GM19438 (cell line): ENCODE measurements around the gene VWA8.
"Not testable (repeated sequence)": the region's sequence is repeated elsewhere in the genome, so short reads cannot be mapped to it uniquely, and the experiment has no call there.

Experiments used
- ATAC-seq: cut with Tn5 transposase; IDR thresholded peaks from one replicate; pipeline ENCODE4 v1.9.1; 2021; ENCODE audit warnings: low read depth; ENCODE audit not compliant: unreplicated experiment

Gene VWA8

GRCh38 chr13:41599619-41600018 lies 361.3 kb downstream of the VWA8 start:
- ATAC-seq, result no peak

- no peak for ATAC-seq
Observed at GRCh38 chr13:41597348-41598041, 363.4 kb downstream of the VWA8 start.

- no peak for ATAC-seq
Observed at GRCh38 chr13:41596190-41596589, 364.7 kb downstream of the VWA8 start.

- no peak for ATAC-seq
Observed at GRCh38 chr13:41595298-41595697, 365.6 kb downstream of the VWA8 start.

GRCh38 chr13:41590643-41591042 lies 370.3 kb downstream of the VWA8 start:
- ATAC-seq, result no peak

GRCh38 chr13:41590122-41590521 lies 370.8 kb downstream of the VWA8 start:
- no peak for ATAC-seq

GRCh38 chr13:41589434-41589833 lies 371.5 kb downstream of the VWA8 start:
- no peak for ATAC-seq

- no peak for ATAC-seq
Observed at GRCh38 chr13:41588899-41589298, 372.0 kb downstream of the VWA8 start.

- ATAC-seq, result no peak
Observed at GRCh38 chr13:41588448-41588847, 372.5 kb downstream of the VWA8 start.

GRCh38 chr13:41587490-41587889 lies 373.4 kb downstream of the VWA8 start:
- no peak for ATAC-seq

- ATAC-seq, result no peak
Observed at GRCh38 chr13:41586216-41586615, 374.7 kb downstream of the VWA8 start.

GRCh38 chr13:41582027-41582463 lies 378.9 kb downstream of the VWA8 start:
- no peak for ATAC-seq

GRCh38 chr13:41580345-41580744 lies 380.6 kb downstream of the VWA8 start:
- no peak for ATAC-seq

- no peak for ATAC-seq
Observed at GRCh38 chr13:41579881-41580280, 381.0 kb downstream of the VWA8 start.

GRCh38 chr13:41579168-41579567 lies 381.7 kb downstream of the VWA8 start:
- no peak for ATAC-seq

- ATAC-seq, result no peak
Observed at GRCh38 chr13:41578371-41578770, 382.5 kb downstream of the VWA8 start.

- ATAC-seq, result no peak
Observed at GRCh38 chr13:41577436-41577835, 383.5 kb downstream of the VWA8 start.

- ATAC-seq, result not testable (repeated sequence)
Observed at GRCh38 chr13:41573640-41574039, 387.3 kb downstream of the VWA8 start.

GRCh38 chr13:41571817-41572340 lies 389.0 kb downstream of the VWA8 start:
- ATAC-seq, result not testable (repeated sequence)

- no peak for ATAC-seq
Observed at GRCh38 chr13:41568972-41569351, 391.9 kb downstream of the VWA8 start.

GRCh38 chr13:41568143-41568971 lies 392.6 kb downstream of the VWA8 start:
- no peak for ATAC-seq

GRCh38 chr13:41567363-41567762 lies 393.5 kb downstream of the VWA8 start:
- no peak for ATAC-seq
